Dedifferentiated amniotic fluid mesenchymal stem cell (primary cell): Measurements from ENCODE around the gene CCDC93.
"Not testable (repeated sequence)": the region's sequence is repeated elsewhere in the genome, so short reads cannot be mapped to it uniquely, and the experiment has no call there.

Experiments used
- DNase-seq: peaks from one replicate; pipeline ENCODE4 v3.0.0-alpha.2; 2016; ENCODE audit errors: extremely low spot score

Gene CCDC93

GRCh38 chr2:118045286-118045685, 31.4 kb upstream of the CCDC93 start:
- DNase-seq = no peak

GRCh38 chr2:118044854-118045253, 31.0 kb upstream of the CCDC93 start:
- DNase-seq = no peak

GRCh38 chr2:118044103-118044716, 30.3 kb upstream of the CCDC93 start:
- DNase-seq = no peak

- DNase-seq = no peak
These were observed 27.0 kb upstream of the CCDC93 start for GRCh38 chr2:118040891-118041290.

- peak; percentile 41 for DNase-seq
These were observed 18.5 kb upstream of the CCDC93 start for GRCh38 chr2:118032169-118033013.

GRCh38 chr2:118031566-118031965, 17.7 kb upstream of the CCDC93 start:
- DNase-seq = no peak

GRCh38 chr2:118029025-118029424, 15.2 kb upstream of the CCDC93 start:
- no peak for DNase-seq

GRCh38 chr2:118021356-118021755, 7.5 kb upstream of the CCDC93 start:
- no peak for DNase-seq

- DNase-seq = no peak
These were observed 6.0 kb upstream of the CCDC93 start for GRCh38 chr2:118019821-118020220.

- DNase-seq = no peak
These were observed 3.0 kb upstream of the CCDC93 start for GRCh38 chr2:118016911-118017310.

- not testable (repeated sequence) for DNase-seq
These were observed 1.9 kb upstream of the CCDC93 start for GRCh38 chr2:118015761-118016160.

GRCh38 chr2:118014492-118014824, 588 bp upstream of the CCDC93 start:
- DNase-seq = no peak

GRCh38 chr2:118013221-118013723, 598 bp downstream of the CCDC93 start:
- no peak for DNase-seq

GRCh38 chr2:118012778-118013177, 1.1 kb downstream of the CCDC93 start:
- no peak for DNase-seq

- DNase-seq = no peak
These were observed 3.4 kb downstream of the CCDC93 start for GRCh38 chr2:118010473-118010872.

GRCh38 chr2:118006861-118007260, 7.0 kb downstream of the CCDC93 start:
- no peak for DNase-seq

- DNase-seq = no peak
These were observed 7.5 kb downstream of the CCDC93 start for GRCh38 chr2:118006326-118006725.

- DNase-seq = peak; percentile 93
These were observed 10.5 kb downstream of the CCDC93 start for GRCh38 chr2:118003396-118003824.

- no peak for DNase-seq
These were observed 13.8 kb downstream of the CCDC93 start for GRCh38 chr2:118000041-118000440.

- DNase-seq = no peak
These were observed 15.9 kb downstream of the CCDC93 start for GRCh38 chr2:117997872-117998454.

- DNase-seq = no peak
These were observed 17.3 kb downstream of the CCDC93 start for GRCh38 chr2:117996525-117996924.

- DNase-seq = no peak
These were observed 19.1 kb downstream of the CCDC93 start for GRCh38 chr2:117994729-117995128.
